Esophagus muscularis mucosa (tissue), 4 donors: Measurements from ENCODE around the gene MYPN. TPM values are rescaled to one million over a fixed set of nuclear protein-coding genes. Genes with fewer than 3 reads are reported as not detected.

ENCODE experiments used
- DNase-seq: peaks from one replicate; pipeline ENCODE4 v3.0.0-alpha.2; 2017; ENCODE audit errors: extremely low spot score
- H3K27ac ChIP-seq, 4 donors: fragments of 200-600 bp; sonication (generic); replicated peaks in 1 of 4; 1 replicate in 3 of 4; 2 replicates in 1 of 4; pipeline ENCODE4 v1.5.1; 2016 to 2019; ENCODE audit warnings: mild to moderate bottlenecking in 1 of 4
- H3K27me3 ChIP-seq, 4 donors: fragments of 200-600 bp; sonication (generic); one replicate each; pipeline versions ENCODE4 v1.5.1 to v1.6.0; 2016 to 2019
- H3K36me3 ChIP-seq, 4 donors: fragments of 200-600 bp; sonication (generic); one replicate each; pipeline ENCODE4 v1.5.1; 2016 to 2019
- H3K4me1 ChIP-seq, 4 donors: fragments of 200-600 bp; sonication (generic); one replicate each; pipeline ENCODE4 v1.5.1; 2016 to 2019
- H3K4me3 ChIP-seq, 4 donors: fragments of 200-600 bp; sonication (generic); 1 replicate in 2 of 4; 2 replicates in 2 of 4; pipeline ENCODE4 v1.5.1; 2016 to 2019; ENCODE audit warnings: mild to moderate bottlenecking in 4 of 4, moderate library complexity in 1 of 4
- H3K9me3 ChIP-seq, 4 donors: fragments of 200-600 bp; sonication (generic); 1 replicate in 3 of 4; 2 replicates in 1 of 4; pipeline ENCODE4 v1.5.1; 2016 to 2019
- CTCF ChIP-seq, 3 experiments: fragments of 200-600 bp in 2 of 3; fragments of 450-650 bp in 1 of 3; sonication (generic) in 2 of 3; IDR thresholded peaks; one replicate each; pipeline ENCODE4 v1.5.1; 2017 to 2019; ENCODE audit warnings: antibody characterized with exemption in 3 of 3, mild to moderate bottlenecking in 2 of 3, moderate library complexity in 1 of 3
- EP300 ChIP-seq: sonication (generic); formaldehyde crosslinking; IDR thresholded peaks from one replicate; pipeline ENCODE4 v1.6.1; 2017; ENCODE audit warnings: antibody characterized with exemption
- POLR2A ChIP-seq: fragments of 450-650 bp; IDR thresholded peaks from one replicate; pipeline ENCODE4 v1.6.1; 2017; ENCODE audit warnings: antibody characterized with exemption, moderate library complexity, mild to moderate bottlenecking, low read depth
- POLR2AphosphoS5 ChIP-seq, 2 donors: sonication (generic); formaldehyde crosslinking; IDR thresholded peaks; one replicate each; pipeline ENCODE4 v1.6.1; 2017; ENCODE audit warnings: antibody characterized with exemption in 2 of 2
- WGBS: methylation state at CpG from one replicate; pipeline ENCODE4 v1.1.5; 2018; 5-methylcytosine and 5-hydroxymethylcytosine counted together
- intact Hi-C: fragments of 100-400 bp; cut with DNase I; formaldehyde crosslinking; loops from one replicate; pipeline ENCODE4 v1.15.1; 2023
- total RNA-seq, 4 donors: library from RNA; depleted of rRNA; stranded (reverse); fragments of >200 nt; gene quantifications; one replicate each; pipeline versions ENCODE4 v1.1.0 to v1.2.1, GENCODE V29; 2016

Gene MYPN
- total RNA-seq, 4 donors from 2014 or later = 0.50 to 1.5 (median 0.67) TPM

- no peak for TF ChIP-seq POLR2AphosphoS5 (IDR thresholded peaks at IDR 0.05)
- TF ChIP-seq EP300 = no peak
- no peak for TF ChIP-seq CTCF (IDR thresholded peaks at IDR 0.05)
- no peak for TF ChIP-seq POLR2A
- Histone ChIP-seq H3K27me3 (no peaks in the 10 kb centered on the region), H3K9me3 (no peaks in the 10 kb centered on the region), H3K27ac (no peak overlapping the region), H3K4me1 (no peaks in the 10 kb centered on the region), H3K36me3 (peaks cover 0 to 22% (median 0%) of the 10 kb centered on the region in 4 donors), H3K4me3 (no peak overlapping the region)
- intact Hi-C loops = no loop called here
- no peak for DNase-seq
- WGBS = 72% methylated on average over 3 of the region's 3 CpGs
Measured at GRCh38 chr10:68179016-68179415, 69.7 kb downstream of the MYPN start.

GRCh38 chr10:68180490-68180889 is 71.2 kb downstream of the MYPN start:
- Histone ChIP-seq H3K27me3 (no peaks in the 10 kb centered on the region), H3K36me3 (peaks cover 0 to 7% (median 0%) of the 10 kb centered on the region in 4 donors), H3K27ac (no peak overlapping the region), H3K9me3 (no peaks in the 10 kb centered on the region), H3K4me1 (no peaks in the 10 kb centered on the region), H3K4me3 (no peak overlapping the region)
- no peak for DNase-seq
- intact Hi-C loops = no loop called here
- WGBS = 92% methylated on average over 3 of the region's 3 CpGs
- TF ChIP-seq EP300 = no peak
- no peak for TF ChIP-seq POLR2A
- no peak for TF ChIP-seq CTCF (IDR thresholded peaks at IDR 0.05)
- no peak for TF ChIP-seq POLR2AphosphoS5 (IDR thresholded peaks at IDR 0.05)

- H3K4me3 ChIP-seq = no peak overlapping the region
- intact Hi-C loops = no loop called here
- H3K27me3 ChIP-seq = no peaks in the 10 kb centered on the region
- no peak for TF ChIP-seq POLR2A
- no peak for TF ChIP-seq CTCF (IDR thresholded peaks at IDR 0.05)
- TF ChIP-seq POLR2AphosphoS5 (IDR thresholded peaks at IDR 0.05) = no peak
- TF ChIP-seq EP300 = no peak
- WGBS = 68% methylated on average over 7 of the region's 7 CpGs
- H3K27ac ChIP-seq = no peak overlapping the region
- no peaks in the 10 kb centered on the region for H3K4me1 ChIP-seq
- H3K36me3 ChIP-seq = peaks cover 0 to 8% (median 0%) of the 10 kb centered on the region in 4 donors
- no peaks in the 10 kb centered on the region for H3K9me3 ChIP-seq
- no peak for DNase-seq
Measured at GRCh38 chr10:68184546-68184945, 75.3 kb downstream of the MYPN start.

DNA sequence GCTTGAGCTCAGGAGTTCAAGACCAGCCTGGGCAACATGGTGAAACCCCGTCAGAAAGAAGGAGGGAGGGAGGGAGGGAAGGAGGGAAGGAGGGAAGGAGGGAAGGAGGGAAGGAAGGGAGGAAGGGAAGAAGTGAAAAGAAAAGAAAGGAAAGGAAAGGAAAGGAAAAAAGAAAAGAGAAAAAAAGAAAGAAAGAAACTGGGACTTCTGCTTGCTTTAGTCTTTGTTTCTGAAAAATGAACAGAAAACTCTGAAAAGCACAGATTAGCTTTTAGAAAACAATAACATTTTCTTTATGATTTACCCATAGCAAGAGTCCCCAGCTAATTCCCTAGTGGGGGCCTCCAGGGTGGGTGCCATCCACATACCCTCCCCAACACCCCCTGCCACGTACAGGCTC is 75.8 kb downstream of the MYPN start:
- no peak for TF ChIP-seq EP300
- no peak for TF ChIP-seq CTCF (IDR thresholded peaks at IDR 0.05)
- no peak for TF ChIP-seq POLR2A
- TF ChIP-seq POLR2AphosphoS5 (IDR thresholded peaks at IDR 0.05) = no peak
- H3K27me3 ChIP-seq = no peaks in the 10 kb centered on the region
- intact Hi-C loops = no loop called here
- no peak overlapping the region for H3K27ac ChIP-seq
- no peaks in the 10 kb centered on the region for H3K9me3 ChIP-seq
- 60% methylated on average over 2 of the region's 2 CpGs for WGBS
- no peak for DNase-seq
- no peaks in the 10 kb centered on the region for H3K4me1 ChIP-seq
- no peak overlapping the region for H3K4me3 ChIP-seq
- H3K36me3 ChIP-seq = peaks cover 0 to 13% (median 0%) of the 10 kb centered on the region in 4 donors

DNA sequence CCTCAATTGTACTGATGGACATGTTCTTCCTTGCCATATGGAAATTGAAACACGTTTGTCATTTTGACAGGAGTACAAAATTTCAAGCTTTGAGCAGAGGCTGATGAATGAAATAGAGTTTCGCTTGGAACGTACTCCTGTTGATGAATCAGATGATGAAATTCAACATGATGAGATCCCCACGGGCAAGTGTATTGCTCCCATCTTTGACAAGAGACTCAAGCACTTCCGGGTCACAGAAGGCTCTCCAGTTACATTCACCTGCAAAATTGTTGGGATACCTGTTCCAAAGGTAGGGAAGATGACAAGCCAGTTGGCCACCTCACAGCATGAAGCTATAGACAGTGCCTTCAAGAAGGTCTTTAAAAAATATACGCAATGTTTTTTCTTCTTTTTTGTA is 79.5 kb downstream of the MYPN start:
- no peak for DNase-seq
- Histone ChIP-seq H3K36me3 (peaks cover 0 to 14% (median 0%) of the 10 kb centered on the region in 4 donors), H3K9me3 (no peaks in the 10 kb centered on the region), H3K27ac (no peak overlapping the region), H3K27me3 (no peaks in the 10 kb centered on the region), H3K4me1 (no peaks in the 10 kb centered on the region), H3K4me3 (no peak overlapping the region)
- 94% methylated on average over 6 of the region's 6 CpGs for WGBS
- intact Hi-C loops = no loop called here
- TF ChIP-seq POLR2A (no peak), CTCF (IDR thresholded peaks at IDR 0.05) (no peak), EP300 (no peak), POLR2AphosphoS5 (IDR thresholded peaks at IDR 0.05) (no peak)
